GM18858 (cell line): ENCODE data around the gene LRWD1.
"Not testable (repeated sequence)": the region's sequence is repeated elsewhere in the genome, so short reads cannot be mapped to it uniquely, and the experiment has no call there.

Source experiments
- ATAC-seq: cut with Tn5 transposase; IDR thresholded peaks from one replicate; pipeline ENCODE4 v1.9.1; 2021; ENCODE audit not compliant: unreplicated experiment

Gene LRWD1

DNA sequence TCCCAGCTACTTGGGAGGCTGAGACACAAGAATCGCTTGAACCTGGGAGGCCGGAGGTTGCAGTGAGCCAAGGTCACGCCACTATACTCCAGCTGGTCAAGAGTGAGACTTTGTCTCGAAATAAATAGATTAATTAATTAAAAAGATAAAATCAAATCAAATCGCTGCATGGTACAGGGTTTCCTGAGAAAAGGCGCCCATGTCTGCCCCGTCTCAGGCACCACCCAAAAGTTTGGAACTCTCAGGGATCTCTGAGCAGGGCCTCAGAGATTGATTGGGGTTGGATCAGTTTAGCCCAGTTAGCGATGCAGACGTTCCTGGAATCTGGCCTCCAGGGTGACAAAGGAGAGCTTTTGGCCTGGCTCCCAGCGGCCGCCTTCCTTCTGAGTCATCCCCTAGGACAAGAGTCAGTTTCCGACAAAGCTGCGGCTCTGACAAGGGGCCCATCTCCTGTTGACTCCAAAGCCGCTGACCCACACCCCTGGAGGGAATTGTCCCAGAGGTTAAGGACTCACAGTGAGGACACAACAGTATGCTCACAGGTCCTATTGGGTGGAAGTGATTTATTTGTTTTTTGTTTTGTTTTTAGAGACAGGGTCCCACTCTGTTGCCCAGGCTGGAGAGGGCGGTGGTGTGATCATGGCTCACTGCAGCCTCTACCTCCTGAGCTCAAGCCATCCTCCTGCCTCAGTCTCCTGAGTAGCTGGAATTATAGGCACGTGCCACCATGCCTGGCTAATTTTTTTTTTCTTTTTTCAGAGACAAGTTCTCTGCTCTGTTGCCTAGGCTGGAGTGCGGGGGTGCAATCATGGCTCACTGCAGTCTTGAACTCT is 24.6 kb upstream of the LRWD1 start:
- no peak for ATAC-seq

DNA sequence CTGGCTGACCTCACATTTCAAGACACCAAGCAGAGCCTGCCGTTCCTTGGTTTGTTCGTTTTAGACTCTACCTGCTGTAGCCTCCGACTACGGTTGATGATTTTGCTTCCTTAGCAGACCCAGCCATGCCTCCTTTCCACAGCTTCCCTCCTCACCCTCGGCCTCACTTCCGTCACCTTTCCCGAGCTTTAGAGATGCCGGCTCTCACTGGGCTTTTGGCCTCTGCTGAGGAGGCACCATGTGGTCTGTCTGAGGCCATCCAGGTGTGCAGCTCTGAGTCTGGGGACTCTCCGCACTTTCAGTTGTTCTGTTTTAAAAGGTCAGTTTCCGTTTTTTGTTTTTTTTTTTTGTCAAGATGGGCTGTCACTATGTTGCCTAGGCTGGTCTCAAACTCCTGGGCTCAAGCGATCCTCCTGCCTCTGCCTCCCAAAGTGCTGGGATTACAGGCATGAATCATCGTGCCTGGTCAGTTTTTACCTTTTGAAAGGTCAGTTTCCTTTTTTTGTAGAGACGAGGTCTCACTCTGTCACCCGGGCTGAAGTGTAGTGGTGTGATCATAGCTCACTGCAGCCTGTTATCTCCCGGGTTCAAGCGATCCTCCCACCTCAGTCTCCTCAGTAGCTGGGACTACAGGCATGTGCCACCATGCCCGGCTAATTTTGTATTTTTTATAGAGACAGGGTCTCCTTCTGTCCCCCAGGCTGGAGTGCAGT is 19.7 kb upstream of the LRWD1 start:
- peak; percentile 36 for ATAC-seq

DNA sequence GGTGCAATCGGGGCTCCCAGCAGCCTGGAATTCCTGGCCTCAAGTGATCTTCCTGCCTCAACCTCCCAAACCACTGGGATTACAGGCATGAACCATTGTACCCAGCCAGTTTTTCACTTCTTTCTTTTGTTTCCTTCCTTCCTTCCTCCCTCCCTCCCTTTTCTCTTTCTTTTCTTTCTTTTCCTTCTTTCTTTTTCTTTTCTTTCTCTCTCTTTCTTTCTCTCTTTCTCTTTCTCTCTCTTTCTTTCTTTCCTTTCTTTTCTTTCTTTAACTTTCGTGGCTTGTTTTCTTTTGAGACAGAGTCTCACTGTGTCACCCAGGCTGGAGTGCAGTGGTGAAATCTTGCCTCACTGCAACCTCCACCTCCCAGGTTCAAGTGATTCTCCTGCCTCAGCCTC is 19.1 kb upstream of the LRWD1 start:
- ATAC-seq, result no peak

DNA sequence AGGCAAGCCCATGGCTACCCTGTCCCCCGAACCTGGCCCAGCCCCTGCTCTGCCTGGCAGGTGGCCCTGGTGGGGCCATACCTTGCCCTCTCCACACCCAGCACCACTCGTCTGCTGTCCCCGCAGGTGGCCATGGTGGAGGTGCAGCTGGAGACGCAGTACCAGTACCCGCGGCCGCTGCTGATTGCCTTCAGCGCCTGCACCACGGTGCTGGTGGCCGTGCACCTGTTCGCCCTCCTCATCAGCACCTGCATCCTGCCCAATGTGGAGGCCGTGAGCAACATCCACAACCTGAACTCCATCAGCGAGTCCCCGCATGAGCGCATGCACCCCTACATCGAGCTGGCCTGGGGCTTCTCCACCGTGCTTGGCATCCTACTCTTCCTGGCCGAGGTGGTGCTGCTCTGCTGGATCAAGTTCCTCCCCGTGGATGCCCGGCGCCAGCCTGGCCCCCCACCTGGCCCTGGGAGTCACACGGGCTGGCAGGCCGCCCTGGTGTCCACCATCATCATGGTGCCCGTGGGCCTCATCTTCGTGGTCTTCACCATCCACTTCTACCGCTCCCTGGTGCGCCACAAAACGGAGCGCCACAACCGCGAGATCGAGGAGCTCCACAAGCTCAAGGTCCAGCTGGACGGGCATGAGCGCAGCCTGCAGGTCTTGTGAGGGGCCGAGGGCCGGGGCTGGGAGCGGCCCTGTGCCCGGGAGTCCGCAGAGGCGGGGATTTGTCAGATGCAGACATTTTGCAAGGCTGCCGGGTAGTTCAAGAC is 18.2 kb upstream of the LRWD1 start:
- no peak for ATAC-seq

DNA sequence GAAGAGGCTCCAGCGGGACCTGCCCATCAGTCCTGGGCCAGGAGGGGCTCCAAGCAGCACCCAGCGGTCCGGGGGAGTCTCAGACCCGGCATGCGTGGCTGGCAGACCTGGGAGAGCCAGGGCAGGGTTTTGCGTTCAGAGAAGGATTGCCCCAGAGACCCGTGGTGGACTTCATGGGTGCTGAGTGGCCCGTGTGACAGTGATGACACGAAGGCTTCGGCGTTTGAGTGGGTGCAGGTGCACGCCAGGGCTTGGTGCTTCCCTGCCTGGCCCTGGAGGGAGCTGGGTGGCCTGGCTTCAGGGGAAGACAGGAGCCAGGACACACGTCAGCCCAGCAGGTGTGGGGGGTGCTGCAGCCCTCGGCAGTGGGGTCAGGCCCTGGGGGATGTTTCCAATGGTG is 17.5 kb upstream of the LRWD1 start:
- ATAC-seq, result no peak

DNA sequence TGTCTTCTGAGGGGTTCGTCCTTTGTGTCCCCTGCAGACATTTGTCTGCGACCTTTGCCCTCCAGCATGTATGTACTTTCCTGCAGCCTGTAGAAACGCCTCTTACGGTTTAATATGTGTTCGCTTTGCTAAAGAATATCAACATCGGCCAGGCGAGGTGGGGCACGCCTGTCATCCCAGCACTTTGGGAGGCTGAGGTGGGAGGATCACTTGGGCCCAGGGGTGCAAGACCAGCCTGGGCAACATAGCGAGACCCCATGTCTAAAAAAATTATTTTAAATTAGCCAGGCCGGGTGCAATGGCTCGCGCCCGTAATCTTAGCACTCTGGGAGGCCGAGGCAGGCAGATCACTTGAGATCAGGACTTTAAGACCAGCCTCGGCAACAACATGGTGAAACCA is 15.6 kb upstream of the LRWD1 start:
- no peak for ATAC-seq

DNA sequence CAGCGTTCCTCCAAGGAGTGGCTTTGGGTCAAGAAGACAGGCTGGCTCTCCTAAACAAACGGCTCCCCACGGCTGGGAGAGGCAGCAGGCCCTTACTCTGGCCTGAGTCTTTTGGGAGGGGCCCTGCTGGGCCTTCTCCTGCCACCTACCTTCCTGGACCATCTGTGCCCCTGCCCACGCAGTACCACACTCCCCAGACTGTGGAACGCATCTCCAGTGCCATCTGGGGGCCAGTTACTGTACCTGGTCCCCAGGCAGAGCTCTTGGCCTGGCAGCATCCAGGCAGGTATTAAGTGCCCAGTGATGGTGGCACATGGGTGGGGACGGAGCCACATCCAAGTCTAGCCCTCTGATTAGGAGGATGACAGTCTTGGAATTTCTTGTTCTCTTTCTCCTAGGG is 14.5 kb upstream of the LRWD1 start:
- peak; percentile 44 for ATAC-seq

DNA sequence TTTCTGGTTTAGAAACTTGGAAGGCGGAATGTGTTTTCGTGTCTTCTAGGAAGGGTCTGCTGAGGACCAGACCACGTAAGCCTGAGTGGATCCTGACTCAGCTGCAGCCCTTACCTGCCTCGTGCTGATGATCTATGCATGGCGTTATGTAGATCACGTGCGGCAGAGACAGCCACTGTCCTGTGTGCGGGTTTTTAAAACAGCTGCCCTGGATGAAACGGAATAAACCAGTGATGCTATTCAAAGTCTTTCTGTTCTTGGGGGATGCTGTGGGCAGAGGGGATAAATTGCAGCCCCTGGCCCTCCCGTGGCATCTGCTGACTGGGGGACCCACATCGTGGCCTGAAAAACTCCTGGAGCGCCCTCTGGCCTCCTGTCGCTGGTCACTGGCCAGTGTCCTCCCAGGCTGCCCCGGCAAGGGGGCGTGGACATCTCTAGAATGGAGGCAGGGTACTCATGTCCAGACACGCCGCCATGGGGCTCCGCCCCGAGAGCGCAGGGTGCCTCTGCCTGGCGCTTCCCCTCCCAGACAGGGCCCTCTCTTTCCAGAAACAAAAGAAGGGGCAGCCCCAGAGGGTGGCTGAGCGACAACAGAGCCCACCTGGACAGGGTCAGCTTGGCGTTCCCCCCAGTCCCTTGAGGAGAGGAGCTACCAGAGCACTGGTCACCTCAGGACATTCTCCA is 13.3 kb upstream of the LRWD1 start:
- no peak for ATAC-seq

DNA sequence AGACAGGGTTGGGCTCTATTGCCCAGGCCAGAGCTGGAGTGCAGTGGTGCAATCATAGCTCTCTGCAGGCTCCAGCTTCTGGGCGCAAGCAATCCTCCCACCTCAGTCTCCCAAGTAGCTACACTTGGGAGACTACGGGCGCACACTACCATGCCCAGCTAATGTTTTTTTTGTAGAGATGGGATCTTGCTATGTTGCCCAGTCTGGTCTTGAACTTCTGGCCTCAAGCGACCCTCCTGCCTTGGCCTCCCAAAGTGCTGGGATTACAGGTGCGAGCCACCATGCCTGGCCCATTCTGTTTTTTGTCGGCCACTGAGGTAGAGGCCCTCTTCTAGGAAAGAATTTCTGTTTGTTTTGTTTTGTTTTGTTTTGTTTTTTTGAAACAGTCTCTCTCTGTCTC is 12.3 kb upstream of the LRWD1 start:
- no peak for ATAC-seq

DNA sequence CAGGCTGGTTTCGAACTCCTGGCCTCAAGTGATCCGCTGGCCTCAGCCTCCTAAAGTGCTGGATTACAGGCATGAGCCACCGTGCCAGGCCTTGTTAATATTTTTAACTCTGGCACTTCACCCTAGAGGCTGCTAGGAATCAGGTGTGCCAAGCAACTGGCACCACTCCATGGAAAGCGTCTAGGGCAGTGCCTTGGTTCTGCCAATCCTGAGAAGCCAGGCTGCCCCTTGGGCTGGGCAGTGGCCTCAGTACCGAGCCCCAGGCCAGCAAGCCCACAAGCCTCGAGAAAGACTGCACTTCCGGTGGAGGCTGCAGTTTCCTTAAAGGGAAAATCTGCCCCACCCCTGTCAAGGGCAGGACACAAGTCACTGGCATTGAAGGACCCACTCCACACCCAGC is 11.5 kb upstream of the LRWD1 start:
- ATAC-seq, result no peak

DNA sequence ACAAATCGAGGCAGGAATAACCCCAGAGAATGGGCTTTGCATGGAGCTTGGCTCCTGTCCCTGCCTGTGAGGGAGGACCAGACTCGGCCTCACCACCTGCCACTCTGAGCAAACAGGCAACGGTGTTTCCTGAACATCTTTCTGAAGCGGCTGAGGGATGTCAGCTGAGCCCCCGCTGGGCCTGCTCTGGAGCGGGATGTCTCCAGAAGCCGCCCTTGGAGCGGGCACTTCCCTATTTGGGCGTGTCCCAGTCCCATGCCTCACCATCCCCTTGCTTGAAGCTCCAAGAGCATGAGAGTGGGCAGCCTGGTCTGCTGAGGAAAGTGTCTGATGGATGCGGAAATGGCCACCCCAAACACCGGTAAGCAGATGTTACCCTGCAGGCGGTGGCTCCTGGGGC is 10.3 kb upstream of the LRWD1 start:
- no peak for ATAC-seq

DNA sequence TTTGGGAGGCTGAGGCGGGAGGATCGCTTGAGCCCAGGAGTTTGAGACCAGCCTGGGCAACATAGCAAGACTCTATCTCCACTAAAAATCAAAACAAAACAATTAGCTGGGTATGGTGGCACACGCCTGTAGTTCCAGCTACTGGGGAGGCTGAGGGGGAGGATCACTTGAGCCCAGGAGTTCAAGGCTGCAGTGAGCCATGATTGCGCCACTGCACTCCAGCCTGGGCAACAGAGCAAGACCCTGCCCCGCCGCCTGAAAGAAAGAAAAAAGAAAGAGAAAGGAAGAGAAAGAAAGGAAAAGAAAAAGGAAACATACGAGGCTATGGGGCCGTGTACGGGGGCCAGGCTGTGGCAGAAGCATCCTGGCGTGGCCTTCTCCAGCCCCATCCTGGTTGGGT is 9.9 kb upstream of the LRWD1 start:
- not testable (repeated sequence) for ATAC-seq

DNA sequence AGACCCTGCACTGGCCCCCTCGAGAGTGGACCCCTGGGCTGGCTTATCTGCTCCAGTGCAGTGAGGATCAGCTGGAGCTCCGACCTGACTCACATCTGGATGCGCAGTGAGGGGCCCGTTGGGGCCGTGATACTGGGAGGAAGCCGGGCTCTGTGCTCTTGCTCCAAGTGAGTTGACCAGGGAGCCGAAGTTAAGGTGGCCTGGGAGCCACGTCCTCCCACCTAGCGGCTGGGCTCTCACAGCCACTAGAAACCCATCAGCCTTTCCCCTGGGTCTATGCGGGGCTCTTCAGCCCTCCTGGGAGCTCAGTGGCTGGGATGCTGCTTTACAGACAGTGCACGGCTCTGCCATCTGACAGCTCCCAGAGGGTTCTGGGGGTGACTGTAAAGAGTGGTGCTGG is 9.2 kb upstream of the LRWD1 start:
- ATAC-seq, result no peak

DNA sequence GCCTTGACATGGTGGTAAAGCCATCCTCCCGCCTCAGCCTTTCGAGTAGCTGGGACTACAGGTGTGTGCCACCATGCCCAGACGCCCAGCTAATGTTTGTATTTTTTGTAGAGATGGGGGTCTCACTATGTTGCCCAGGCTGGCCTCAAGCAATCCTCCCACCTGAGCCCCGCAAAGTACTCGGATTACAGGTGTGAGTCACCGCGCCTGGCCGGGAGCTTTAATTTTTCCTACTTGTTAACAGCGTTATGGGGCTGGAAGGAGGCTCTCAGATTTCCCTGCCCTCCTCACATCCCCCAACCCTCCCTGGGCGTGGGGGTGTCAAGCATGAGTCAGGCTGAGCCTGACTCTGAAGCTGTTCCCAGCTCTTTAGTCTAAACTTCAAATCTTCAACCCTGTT is 8.5 kb upstream of the LRWD1 start:
- ATAC-seq, result no peak

DNA sequence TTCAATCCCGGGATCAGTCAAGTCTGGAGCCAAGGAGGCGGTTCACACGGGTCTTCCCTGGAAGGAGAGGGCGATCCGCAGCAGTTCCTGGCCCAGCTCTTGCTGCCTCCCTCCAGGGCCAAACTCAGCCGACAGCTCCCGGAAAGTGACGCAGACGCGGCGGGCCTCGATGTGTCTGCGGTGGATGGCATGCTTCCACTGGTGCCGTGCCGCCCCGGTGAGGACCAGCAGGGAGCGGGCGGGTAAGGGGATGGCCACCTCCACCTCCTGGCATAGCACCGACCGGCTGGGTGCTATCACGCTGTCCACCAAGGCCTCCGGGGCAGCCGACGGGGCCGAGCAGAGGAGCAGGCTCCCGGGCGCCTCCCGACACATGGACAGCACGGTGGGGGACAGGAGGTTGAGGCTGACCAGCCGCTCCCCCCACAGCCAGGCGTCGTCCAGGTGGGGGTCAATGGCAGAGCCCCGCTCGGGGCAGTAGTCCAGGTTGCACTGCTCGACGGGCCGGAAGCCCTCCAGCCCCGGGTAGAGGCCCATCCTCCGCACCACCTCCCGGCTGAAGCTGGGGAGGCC is 7.3 kb upstream of the LRWD1 start:
- ATAC-seq, result no peak

DNA sequence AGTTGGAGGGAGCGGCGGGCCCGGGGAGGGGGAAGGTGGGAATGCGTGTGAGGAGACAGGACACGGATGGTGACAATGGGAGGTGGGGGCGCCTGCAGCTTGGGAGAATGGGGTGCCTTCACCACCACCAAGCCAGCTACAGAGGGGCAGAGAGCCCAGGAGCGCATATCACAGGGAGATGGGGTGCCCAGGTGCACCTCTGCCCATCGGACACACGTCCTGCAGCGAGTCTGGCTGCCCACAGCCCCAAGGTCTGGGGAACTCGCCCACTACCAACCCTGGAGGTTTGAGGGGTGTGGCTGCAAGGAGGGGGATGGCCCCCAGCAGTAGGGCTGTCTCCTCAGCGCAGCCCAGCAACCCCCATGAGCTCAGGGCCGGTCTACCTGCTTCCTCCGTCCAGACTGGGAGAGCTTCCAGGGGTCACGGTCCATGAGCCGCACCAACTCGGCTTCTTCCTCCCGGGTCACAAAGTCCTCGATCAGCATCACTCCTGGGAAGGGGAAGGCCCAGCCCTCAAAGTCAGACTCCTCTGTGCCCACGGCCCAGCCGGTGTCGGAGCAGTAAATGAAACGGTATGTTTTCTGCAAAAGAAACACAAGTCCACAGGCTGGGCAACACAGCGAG is 5.5 kb upstream of the LRWD1 start:
- no peak for ATAC-seq

DNA sequence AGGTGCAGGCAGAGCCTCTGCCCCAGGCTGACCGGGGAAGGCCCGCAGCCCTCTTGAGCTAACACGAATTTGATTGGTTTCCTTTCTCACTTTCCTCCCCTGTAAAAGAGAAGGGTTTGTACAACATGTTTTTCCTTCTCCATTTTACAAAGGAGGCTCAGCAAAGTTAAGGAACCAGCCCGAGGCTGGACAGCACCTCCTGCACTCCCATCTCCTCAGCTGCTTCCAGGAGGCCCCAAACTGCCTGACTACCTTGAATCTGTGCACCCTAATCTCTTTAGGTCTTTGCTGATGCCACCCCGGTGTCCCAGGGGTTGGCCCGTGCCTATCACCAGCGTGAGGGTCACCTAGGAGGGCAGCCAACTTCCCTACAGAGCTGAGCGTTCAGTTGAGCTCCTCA is 4.3 kb upstream of the LRWD1 start:
- no peak for ATAC-seq

DNA sequence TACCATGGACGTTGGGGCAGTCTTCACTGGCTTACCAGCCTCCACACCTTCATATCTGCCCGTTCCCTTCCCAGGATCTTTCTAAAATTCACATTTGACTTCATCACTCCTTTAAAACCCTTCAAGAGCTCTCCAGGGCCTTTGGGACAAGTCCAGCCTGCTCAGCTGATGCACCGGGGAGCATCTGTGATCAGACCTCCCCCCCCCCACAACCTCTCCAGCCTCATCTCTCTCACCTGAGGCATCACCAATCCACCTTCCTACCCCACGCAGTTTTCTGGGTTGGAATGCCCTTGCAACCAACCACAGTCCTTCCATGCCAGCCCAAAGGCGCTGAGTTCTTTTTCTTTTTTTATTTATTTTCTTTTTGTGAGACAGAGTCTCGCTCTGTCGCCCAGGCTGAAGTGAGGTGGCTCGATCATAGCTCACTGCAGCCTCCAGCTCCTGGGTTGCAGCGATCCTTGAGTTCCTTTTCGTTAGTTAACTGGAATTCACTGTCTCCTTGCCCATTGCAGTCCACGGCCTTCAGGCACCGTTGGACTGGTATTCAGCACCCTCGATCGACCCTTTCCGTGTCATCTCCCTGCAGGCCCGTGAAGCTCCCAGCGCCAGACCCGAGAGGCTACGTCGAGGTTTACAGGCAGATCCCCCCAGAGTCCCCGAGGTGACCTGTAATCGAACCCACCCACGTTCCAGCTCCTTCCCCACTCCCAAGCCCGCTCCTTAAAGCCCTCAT is 775 bp upstream of the LRWD1 start:
- no peak for ATAC-seq

DNA sequence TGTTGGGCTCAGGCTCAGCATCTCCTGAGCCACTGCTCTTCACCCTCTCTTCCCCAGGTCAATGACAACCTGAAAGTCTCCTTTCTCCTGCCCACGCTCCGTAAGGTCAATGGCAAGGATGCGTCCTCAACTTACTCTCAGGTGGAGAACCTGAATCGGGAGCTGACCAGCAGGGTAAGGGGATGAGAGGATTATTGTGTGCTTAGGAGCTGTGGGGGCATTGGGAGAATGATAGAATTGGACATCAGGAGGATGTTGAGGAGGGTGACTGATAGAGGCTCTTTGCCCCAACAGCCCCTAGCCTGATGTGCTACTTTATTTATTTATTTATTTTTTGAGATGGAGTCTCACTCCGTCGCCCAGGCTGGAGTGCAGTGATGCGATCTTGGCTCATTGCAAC is 1.3 kb downstream of the LRWD1 start:
- no peak for ATAC-seq
